ENCODE data around the gene GNB1.

DNA sequence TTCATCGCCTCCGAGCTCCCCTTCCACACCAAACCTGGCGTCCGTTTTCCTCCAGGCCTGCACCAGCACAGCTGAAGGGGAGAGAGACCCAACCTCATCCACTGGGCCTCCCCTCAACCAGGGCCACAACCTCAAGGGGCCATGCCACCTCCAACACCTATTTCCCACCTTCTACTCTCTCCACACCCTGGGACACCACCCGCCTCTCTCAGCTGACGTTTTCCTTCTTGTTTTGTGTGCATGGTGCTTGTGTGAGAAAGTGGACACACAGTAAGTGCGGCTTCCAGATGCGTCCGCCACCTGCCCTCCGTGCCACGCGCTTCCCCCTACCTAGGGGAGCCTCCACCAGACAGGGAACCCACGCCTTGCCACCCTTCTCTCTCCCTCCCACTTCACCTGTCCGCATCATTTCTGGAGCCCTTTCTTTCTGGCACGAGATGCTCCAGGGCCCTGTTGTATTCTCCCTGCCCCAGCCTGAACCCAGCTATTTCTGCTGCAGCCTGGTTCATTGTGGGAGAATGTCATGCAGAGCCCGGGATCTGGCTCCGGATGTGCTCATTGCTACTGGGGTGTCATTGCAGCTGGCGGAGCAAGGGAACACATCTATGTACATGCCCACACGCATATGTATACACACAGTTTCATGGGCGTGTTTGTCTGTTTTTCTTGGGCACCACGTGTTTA lies 1.3 kb upstream of the GNB1 start:
- TF ChIP-seq, protein P1, sequence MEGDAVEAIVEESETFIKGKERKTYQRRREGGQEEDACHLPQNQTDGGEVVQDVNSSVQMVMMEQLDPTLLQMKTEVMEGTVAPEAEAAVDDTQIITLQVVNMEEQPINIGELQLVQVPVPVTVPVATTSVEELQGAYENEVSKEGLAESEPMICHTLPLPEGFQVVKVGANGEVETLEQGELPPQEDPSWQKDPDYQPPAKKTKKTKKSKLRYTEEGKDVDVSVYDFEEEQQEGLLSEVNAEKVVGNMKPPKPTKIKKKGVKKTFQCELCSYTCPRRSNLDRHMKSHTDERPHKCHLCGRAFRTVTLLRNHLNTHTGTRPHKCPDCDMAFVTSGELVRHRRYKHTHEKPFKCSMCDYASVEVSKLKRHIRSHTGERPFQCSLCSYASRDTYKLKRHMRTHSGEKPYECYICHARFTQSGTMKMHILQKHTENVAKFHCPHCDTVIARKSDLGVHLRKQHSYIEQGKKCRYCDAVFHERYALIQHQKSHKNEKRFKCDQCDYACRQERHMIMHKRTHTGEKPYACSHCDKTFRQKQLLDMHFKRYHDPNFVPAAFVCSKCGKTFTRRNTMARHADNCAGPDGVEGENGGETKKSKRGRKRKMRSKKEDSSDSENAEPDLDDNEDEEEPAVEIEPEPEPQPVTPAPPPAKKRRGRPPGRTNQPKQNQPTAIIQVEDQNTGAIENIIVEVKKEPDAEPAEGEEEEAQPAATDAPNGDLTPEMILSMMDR (conservative IDR thresholded peaks at IDR 0.05 in 1 of 2, IDR thresholded peaks at IDR 0.05 in 1 of 2; ENCODE audit: low read depth in 1 of 2, low read length in 2 of 2), result no peak
- TF ChIP-seq EZH2 (IDR thresholded peaks at IDR 0.05; ENCODE audit: low read length, missing control alignments), result no peak
